ENCODE results near the gene COL5A1. TPM values are rescaled to one million over a fixed set of nuclear protein-coding genes. Genes with fewer than 3 reads are reported as not detected.

The COL5A1 gene
- total RNA-seq: 63.7 and 72.8 TPM in 2 replicates
- polyA plus RNA-seq: 83.9 and 109 TPM in 2 replicates
- polyA plus RNA-seq (2012): 164 and 250 TPM in 2 replicates
- 171 and 250 TPM in 2 replicates for polyA minus RNA-seq (ENCODE audit: low replicate concordance)

DNA sequence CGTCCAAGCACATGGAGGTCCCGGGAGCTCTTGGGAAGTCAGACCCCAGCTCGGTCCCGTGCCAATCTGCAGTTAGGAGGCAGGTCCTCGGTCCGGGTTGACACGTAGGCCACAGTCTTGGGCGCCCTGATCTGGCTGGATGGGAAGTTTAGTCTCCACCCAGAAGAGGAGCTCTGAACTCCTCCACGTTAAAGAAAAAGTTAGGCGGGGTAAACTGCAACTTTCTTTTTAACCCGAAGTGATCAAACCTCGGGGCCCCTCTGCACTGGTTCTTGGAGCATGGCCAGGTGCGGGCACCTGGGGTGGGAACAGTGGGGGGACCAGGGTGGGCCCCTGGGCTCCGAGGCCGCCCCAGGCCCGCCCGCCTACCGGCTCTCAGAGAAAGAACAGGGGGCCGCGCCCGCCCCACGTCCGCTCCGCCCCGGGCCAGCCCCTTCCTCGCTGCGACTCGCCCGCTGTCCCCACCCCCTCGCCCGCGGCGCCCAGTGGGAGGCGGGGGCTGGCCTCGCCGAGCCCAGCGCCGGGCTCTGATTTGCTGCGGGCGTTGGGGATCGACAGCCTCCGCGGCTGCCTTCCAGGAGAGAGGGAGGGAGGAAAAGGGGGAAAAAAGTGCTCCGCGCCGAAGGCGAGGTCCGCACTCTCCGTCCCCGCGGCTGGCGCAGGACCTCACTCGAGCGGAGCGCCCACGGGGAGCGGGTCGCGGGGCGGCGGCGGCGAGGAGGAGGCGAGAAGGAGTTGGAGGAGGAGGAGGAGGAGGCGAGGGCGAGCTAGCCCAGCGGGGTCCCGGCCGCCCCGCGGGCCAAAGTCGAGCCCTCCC lies at the start of gene COL5A1:
Gene COL5A1, plus strand, starts transcription at position 631 of the 817 bp plus-strand sequence. CDS start 385 bp downstream, outside the sequence.
- Histone ChIP-seq H3K4me3 (replicated peaks in 1 of 4; ENCODE audit: control extremely low read depth in 1 of 4, insufficient read depth in 1 of 4, low read depth in 3 of 4, low read length in 4 of 4) (peak within 1 kb of the TSS; percentile 55 to 92 (median 77)), H4K20me1 (ENCODE audit: control insufficient read depth, extremely low read depth, insufficient read depth, low read length) (no peaks in the 10 kb centered on the region), H3K36me3 (ENCODE audit: control insufficient read depth, insufficient read depth, low read length) (no peaks in the 10 kb centered on the region), H3K9me3 (ENCODE audit: control insufficient read depth, insufficient read depth, low read depth, low read length) (no peaks in the 10 kb centered on the region), H3K4me1 (ENCODE audit: control insufficient read depth, extremely low read depth, insufficient read depth, low read length) (peaks cover 16% of the 10 kb centered on the region), H3K79me2 (ENCODE audit: control insufficient read depth, insufficient read depth, low read length) (peaks cover 27% of the 10 kb centered on the region), H3K27ac (ENCODE audit: insufficient read depth, low read length) (peak within 1 kb of the TSS; percentile 77), H3K9ac (ENCODE audit: insufficient read depth, low read length) (peak within 1 kb of the TSS; percentile 84), H3K4me2 (ENCODE audit: extremely low read depth, insufficient read depth, low read length) (peak within 1 kb of the TSS; percentile 98), H3K27me3 (ENCODE audit: control insufficient read depth, insufficient read depth, low read length) (no peaks in the 10 kb centered on the region), H2AFZ (ENCODE audit: low read length) (no peak within 1 kb of the TSS)
- TF ChIP-seq, protein P1, sequence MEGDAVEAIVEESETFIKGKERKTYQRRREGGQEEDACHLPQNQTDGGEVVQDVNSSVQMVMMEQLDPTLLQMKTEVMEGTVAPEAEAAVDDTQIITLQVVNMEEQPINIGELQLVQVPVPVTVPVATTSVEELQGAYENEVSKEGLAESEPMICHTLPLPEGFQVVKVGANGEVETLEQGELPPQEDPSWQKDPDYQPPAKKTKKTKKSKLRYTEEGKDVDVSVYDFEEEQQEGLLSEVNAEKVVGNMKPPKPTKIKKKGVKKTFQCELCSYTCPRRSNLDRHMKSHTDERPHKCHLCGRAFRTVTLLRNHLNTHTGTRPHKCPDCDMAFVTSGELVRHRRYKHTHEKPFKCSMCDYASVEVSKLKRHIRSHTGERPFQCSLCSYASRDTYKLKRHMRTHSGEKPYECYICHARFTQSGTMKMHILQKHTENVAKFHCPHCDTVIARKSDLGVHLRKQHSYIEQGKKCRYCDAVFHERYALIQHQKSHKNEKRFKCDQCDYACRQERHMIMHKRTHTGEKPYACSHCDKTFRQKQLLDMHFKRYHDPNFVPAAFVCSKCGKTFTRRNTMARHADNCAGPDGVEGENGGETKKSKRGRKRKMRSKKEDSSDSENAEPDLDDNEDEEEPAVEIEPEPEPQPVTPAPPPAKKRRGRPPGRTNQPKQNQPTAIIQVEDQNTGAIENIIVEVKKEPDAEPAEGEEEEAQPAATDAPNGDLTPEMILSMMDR (conservative IDR thresholded peaks at IDR 0.05 in 1 of 2, IDR thresholded peaks at IDR 0.05 in 1 of 2; ENCODE audit: low read depth in 1 of 2, low read length in 2 of 2): peak in 1 of 2 donors; percentile 20
- no peak for TF ChIP-seq EZH2 (IDR thresholded peaks at IDR 0.05; ENCODE audit: low read length, missing control alignments)
- DNase-seq (ENCODE audit: low read depth in 2 of 2): peak; percentile 90 to 92

DNA sequence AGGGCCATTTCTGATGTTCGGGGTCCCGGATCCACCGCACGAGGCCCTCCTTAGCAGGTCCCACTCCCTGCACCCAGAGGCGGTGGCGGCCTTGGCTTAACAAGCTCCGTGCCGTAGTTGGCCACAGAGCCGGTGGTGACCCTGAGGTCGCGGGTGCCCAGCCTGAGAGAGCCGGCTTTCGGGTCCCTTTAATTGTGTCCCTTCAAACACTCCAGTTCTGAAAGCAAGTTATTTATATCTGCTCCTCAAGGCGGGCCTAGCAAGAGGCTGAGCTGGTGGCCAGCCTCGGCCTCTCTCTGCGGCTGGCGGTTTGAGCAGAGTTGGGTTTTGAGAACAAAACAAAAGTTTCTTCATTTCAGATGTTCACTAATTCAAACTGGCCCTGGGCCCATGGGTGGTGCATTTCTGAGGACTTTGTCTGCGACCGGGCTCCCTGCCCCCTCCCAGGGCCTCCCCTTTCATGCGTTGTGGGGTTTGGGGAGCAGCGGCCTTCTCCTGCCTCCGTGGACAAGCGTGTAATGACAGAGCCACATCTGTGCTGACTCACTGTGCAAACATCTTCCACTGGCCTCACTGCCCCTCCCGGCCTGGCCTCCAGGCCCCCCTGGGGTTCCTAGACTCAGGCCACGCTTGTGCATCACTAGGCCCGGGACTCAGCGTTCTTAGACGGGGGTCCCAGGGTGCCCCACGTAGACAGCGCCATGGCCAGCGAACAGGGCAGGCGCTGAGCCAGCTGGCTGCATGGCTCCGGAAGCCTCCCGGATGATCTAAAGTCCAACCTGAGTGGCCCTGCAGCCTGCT lies 49.4 kb upstream of the COL5A1 start:
- H3K4me3 ChIP-seq (replicated peaks in 1 of 4; ENCODE audit: control extremely low read depth in 1 of 4, insufficient read depth in 1 of 4, low read depth in 3 of 4, low read length in 4 of 4): peak overlapping the region in 1 of 4 experiments; percentile 27
- H2AFZ ChIP-seq (ENCODE audit: low read length): no peak overlapping the region
- TF ChIP-seq, protein P1 (conservative IDR thresholded peaks at IDR 0.05 in 1 of 2, IDR thresholded peaks at IDR 0.05 in 1 of 2; ENCODE audit: low read depth in 1 of 2, low read length in 2 of 2): no peak
- no peak for TF ChIP-seq EZH2 (IDR thresholded peaks at IDR 0.05; ENCODE audit: low read length, missing control alignments)

GRCh38 chr9:134592819-134593200 lies 48.8 kb upstream of the COL5A1 start:
- Histone ChIP-seq H3K9ac (ENCODE audit: insufficient read depth, low read length) (no peak overlapping the region), H3K79me2 (ENCODE audit: control insufficient read depth, insufficient read depth, low read length) (no peaks in the 10 kb centered on the region), H3K9me3 (ENCODE audit: control insufficient read depth, insufficient read depth, low read depth, low read length) (no peaks in the 10 kb centered on the region), H3K27me3 (ENCODE audit: control insufficient read depth, insufficient read depth, low read length) (no peaks in the 10 kb centered on the region), H3K4me2 (ENCODE audit: extremely low read depth, insufficient read depth, low read length) (no peak overlapping the region), H2AFZ (ENCODE audit: low read length) (no peak overlapping the region), H3K27ac (ENCODE audit: insufficient read depth, low read length) (peak overlapping the region; percentile 78), H4K20me1 (ENCODE audit: control insufficient read depth, extremely low read depth, insufficient read depth, low read length) (no peaks in the 10 kb centered on the region), H3K4me1 (ENCODE audit: control insufficient read depth, extremely low read depth, insufficient read depth, low read length) (peaks cover 9% of the 10 kb centered on the region), H3K36me3 (ENCODE audit: control insufficient read depth, insufficient read depth, low read length) (no peaks in the 10 kb centered on the region), H3K4me3 (replicated peaks in 1 of 4; ENCODE audit: control extremely low read depth in 1 of 4, insufficient read depth in 1 of 4, low read depth in 3 of 4, low read length in 4 of 4) (no peak overlapping the region)
- no peak for TF ChIP-seq EZH2 (IDR thresholded peaks at IDR 0.05; ENCODE audit: low read length, missing control alignments)
- TF ChIP-seq, protein P1 (conservative IDR thresholded peaks at IDR 0.05 in 1 of 2, IDR thresholded peaks at IDR 0.05 in 1 of 2; ENCODE audit: low read depth in 1 of 2, low read length in 2 of 2): no peak
- no peak for DNase-seq (ENCODE audit: low read depth in 2 of 2)

More for the DNA sequence above, 49.4 kb upstream of the COL5A1 start:
- Histone ChIP-seq H3K4me1 (ENCODE audit: control insufficient read depth, extremely low read depth, insufficient read depth, low read length) (peaks cover 9% of the 10 kb centered on the region), H4K20me1 (ENCODE audit: control insufficient read depth, extremely low read depth, insufficient read depth, low read length) (no peaks in the 10 kb centered on the region), H3K27ac (ENCODE audit: insufficient read depth, low read length) (peak overlapping the region; percentile 78), H3K27me3 (ENCODE audit: control insufficient read depth, insufficient read depth, low read length) (no peaks in the 10 kb centered on the region), H3K9ac (ENCODE audit: insufficient read depth, low read length) (peak overlapping the region; percentile 42), H3K36me3 (ENCODE audit: control insufficient read depth, insufficient read depth, low read length) (no peaks in the 10 kb centered on the region), H3K9me3 (ENCODE audit: control insufficient read depth, insufficient read depth, low read depth, low read length) (no peaks in the 10 kb centered on the region), H3K79me2 (ENCODE audit: control insufficient read depth, insufficient read depth, low read length) (no peaks in the 10 kb centered on the region), H3K4me2 (ENCODE audit: extremely low read depth, insufficient read depth, low read length) (peak overlapping the region; percentile 27)
- peak; percentile 83 to 91 for DNase-seq (ENCODE audit: low read depth in 2 of 2)

All from fibroblast of lung (primary cell).